Measurements from ENCODE around the gene CPEB3. TPM values are rescaled to one million over a fixed set of nuclear protein-coding genes. Genes with fewer than 3 reads are reported as not detected.
A peak's percentile ranks its signal among the peaks of the same experiment; 100 is the strongest.

The CPEB3 gene
- total RNA-seq, 1 donor from 2014 or later, result 13.6 TPM

GRCh38 chr10:92303096-92303495 lies 12.2 kb upstream of the CPEB3 start:
- intact Hi-C loops (cut with micrococcal nuclease), result no loop called here
- H3K4me3 ChIP-seq, result no peak overlapping the region

DNA sequence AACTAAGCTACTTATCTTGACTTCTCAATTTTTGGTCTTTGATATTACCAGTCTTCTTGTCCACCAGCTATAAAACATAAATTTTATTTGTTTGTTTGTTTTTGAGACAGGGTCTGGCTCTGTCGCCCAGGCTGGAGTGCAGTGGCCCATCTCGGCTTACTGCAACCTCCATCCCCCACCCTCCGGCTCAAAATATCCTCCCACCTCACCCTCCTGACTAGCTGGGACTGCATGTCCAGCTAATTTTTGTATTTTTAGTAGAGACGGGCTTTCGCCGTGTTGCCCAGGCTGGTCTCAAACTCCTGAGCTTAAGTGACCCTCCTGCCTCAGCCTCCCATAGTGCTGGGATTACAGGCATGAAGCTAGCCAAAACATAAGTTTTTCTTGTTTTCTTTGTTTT lies 7.6 kb upstream of the CPEB3 start:
- no peaks in the 10 kb centered on the region for H3K27me3 ChIP-seq (ENCODE audit: low read depth)
- H3K4me3 ChIP-seq, result no peak overlapping the region
- H3K36me3 ChIP-seq, result peaks cover 13% of the 10 kb centered on the region
- DNase-seq, result no peak
- intact Hi-C loops (cut with micrococcal nuclease), result loop anchor here (10.0 kb wide), 1 partner anchor 214 kb away; no protein-coding TSS in a partner anchor
- H3K9me3 ChIP-seq (replicated peaks), result no peaks in the 10 kb centered on the region
- peak overlapping the region; percentile 56 for H3K27ac ChIP-seq (replicated peaks)
- TF ChIP-seq, protein P1, sequence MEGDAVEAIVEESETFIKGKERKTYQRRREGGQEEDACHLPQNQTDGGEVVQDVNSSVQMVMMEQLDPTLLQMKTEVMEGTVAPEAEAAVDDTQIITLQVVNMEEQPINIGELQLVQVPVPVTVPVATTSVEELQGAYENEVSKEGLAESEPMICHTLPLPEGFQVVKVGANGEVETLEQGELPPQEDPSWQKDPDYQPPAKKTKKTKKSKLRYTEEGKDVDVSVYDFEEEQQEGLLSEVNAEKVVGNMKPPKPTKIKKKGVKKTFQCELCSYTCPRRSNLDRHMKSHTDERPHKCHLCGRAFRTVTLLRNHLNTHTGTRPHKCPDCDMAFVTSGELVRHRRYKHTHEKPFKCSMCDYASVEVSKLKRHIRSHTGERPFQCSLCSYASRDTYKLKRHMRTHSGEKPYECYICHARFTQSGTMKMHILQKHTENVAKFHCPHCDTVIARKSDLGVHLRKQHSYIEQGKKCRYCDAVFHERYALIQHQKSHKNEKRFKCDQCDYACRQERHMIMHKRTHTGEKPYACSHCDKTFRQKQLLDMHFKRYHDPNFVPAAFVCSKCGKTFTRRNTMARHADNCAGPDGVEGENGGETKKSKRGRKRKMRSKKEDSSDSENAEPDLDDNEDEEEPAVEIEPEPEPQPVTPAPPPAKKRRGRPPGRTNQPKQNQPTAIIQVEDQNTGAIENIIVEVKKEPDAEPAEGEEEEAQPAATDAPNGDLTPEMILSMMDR (IDR thresholded peaks at IDR 0.05; ENCODE audit: borderline replicate concordance), result no peak
- H3K4me1 ChIP-seq, result peaks cover 58% of the 10 kb centered on the region

More at GRCh38 chr10:92303096-92303495, 12.2 kb upstream of the CPEB3 start:
- Histone ChIP-seq H3K36me3 (peaks cover 2% of the 10 kb centered on the region), H3K27me3 (ENCODE audit: low read depth) (no peaks in the 10 kb centered on the region), H3K9me3 (replicated peaks) (no peaks in the 10 kb centered on the region), H3K4me1 (peaks cover 52% of the 10 kb centered on the region), H3K27ac (replicated peaks) (no peak overlapping the region)
- DNase-seq, result no peak
- TF ChIP-seq, protein P1 (IDR thresholded peaks at IDR 0.05; ENCODE audit: borderline replicate concordance), result no peak

GRCh38 chr10:92291921-92292845 lies 1.3 kb upstream of the CPEB3 start:
- Histone ChIP-seq H3K27me3 (ENCODE audit: low read depth) (no peaks in the 10 kb centered on the region), H3K36me3 (peaks cover 15% of the 10 kb centered on the region), H3K4me3 (peak overlapping the region; percentile 99), H3K27ac (replicated peaks) (peak overlapping the region; percentile 97), H3K4me1 (peaks cover 57% of the 10 kb centered on the region), H3K9me3 (replicated peaks) (no peaks in the 10 kb centered on the region)
- peak; percentile 50 for DNase-seq
- TF ChIP-seq, protein P1 (IDR thresholded peaks at IDR 0.05; ENCODE audit: borderline replicate concordance), result peak; percentile 59
- intact Hi-C loops (cut with micrococcal nuclease), result loop anchor here (5.0 to 10.0 kb wide), 2 partner anchors 55 to 207 kb away; no protein-coding TSS in a partner anchor

- H3K27me3 ChIP-seq (ENCODE audit: low read depth), result no peaks in the 10 kb centered on the region
- peak overlapping the region; percentile 99 for H3K4me3 ChIP-seq
- intact Hi-C loops (cut with micrococcal nuclease), result loop anchor here (5.0 to 10.0 kb wide), 2 partner anchors 54 to 207 kb away; no protein-coding TSS in a partner anchor
- H3K4me1 ChIP-seq, result peaks cover 54% of the 10 kb centered on the region
- peak overlapping the region; percentile 97 for H3K27ac ChIP-seq (replicated peaks)
- DNase-seq, result no peak
- peaks cover 15% of the 10 kb centered on the region for H3K36me3 ChIP-seq
- TF ChIP-seq, protein P1 (IDR thresholded peaks at IDR 0.05; ENCODE audit: borderline replicate concordance), result no peak
- H3K9me3 ChIP-seq (replicated peaks), result no peaks in the 10 kb centered on the region
These were observed 663 bp upstream of the CPEB3 start for GRCh38 chr10:92291616-92291865.

- TF ChIP-seq, protein P1 (IDR thresholded peaks at IDR 0.05; ENCODE audit: borderline replicate concordance), result no peak
- DNase-seq, result peak; percentile 31
These were observed 622 bp downstream of the CPEB3 start for GRCh38 chr10:92290076-92290836.

More at GRCh38 chr10:92290076-92290836, 622 bp downstream of the CPEB3 start:
- Histone ChIP-seq H3K27me3 (ENCODE audit: low read depth) (no peaks in the 10 kb centered on the region), H3K27ac (replicated peaks) (peak overlapping the region; percentile 97), H3K4me3 (peak overlapping the region; percentile 99), H3K9me3 (replicated peaks) (no peaks in the 10 kb centered on the region), H3K36me3 (peaks cover 15% of the 10 kb centered on the region), H3K4me1 (peaks cover 42% of the 10 kb centered on the region)
- intact Hi-C loops (cut with micrococcal nuclease), result loop anchor here (5.0 to 10.0 kb wide), 2 partner anchors 53 to 205 kb away; no protein-coding TSS in a partner anchor

Data from left ventricle myocardium inferior (tissue), 1 donor.